Activated CD4-positive, alpha-beta T cell treated with anti-CD3 and anti-CD28 coated beads, Interleukin-2, Interleukin-6, amounts not matched to agents 100 ng/mL and 50 ng/mL, durations not matched to agents 16 hours and 8 hours (primary cell): ENCODE data around the gene R3HDM2.

Experiments
- DNase-seq: peaks from one replicate; pipeline ENCODE4 v3.0.0-alpha.2; 2020

Gene R3HDM2

GRCh38 chr12:57212701-57213057, 218.2 kb downstream of the R3HDM2 start:
- no peak for DNase-seq

- no peak for DNase-seq
These were observed 218.8 kb downstream of the R3HDM2 start for GRCh38 chr12:57211791-57212700.

GRCh38 chr12:57210926-57211692, 219.7 kb downstream of the R3HDM2 start:
- DNase-seq = no peak

- no peak for DNase-seq
These were observed 220.4 kb downstream of the R3HDM2 start for GRCh38 chr12:57210461-57210860.

GRCh38 chr12:57209916-57210315, 220.9 kb downstream of the R3HDM2 start:
- DNase-seq = no peak

- no peak for DNase-seq
These were observed 222.1 kb downstream of the R3HDM2 start for GRCh38 chr12:57208631-57209282.

- no peak for DNase-seq
These were observed 222.9 kb downstream of the R3HDM2 start for GRCh38 chr12:57207731-57208630.

GRCh38 chr12:57205931-57206330, 224.9 kb downstream of the R3HDM2 start:
- no peak for DNase-seq

- no peak for DNase-seq
These were observed 225.7 kb downstream of the R3HDM2 start for GRCh38 chr12:57205186-57205585.

- no peak for DNase-seq
These were observed 226.4 kb downstream of the R3HDM2 start for GRCh38 chr12:57204454-57204853.

GRCh38 chr12:57203791-57204190, 227.1 kb downstream of the R3HDM2 start:
- DNase-seq = no peak
